ENCODE data around the gene ATG4D. TPM values are rescaled to one million over a fixed set of nuclear protein-coding genes. Genes with fewer than 3 reads are reported as not detected.

ATG4D gene
- total RNA-seq, 3 donors from 2014 or later = 63.0 to 119 (median 93.5) TPM

GRCh38 chr19:10554760-10555609 lies 11.3 kb downstream of the ATG4D start:
- ATAC-seq (no peak), DNase-seq (no peak)
- Histone ChIP-seq H3K36me3 (ENCODE audit: low read depth) (peaks cover 4% of the 10 kb centered on the region), H3K9me3 (no peaks in the 10 kb centered on the region), H3K4me3 (no peak overlapping the region), H3K4me1 (ENCODE audit: low read depth) (peaks cover 18% of the 10 kb centered on the region)
- intact Hi-C loops (cut with DNase I, micrococcal nuclease) = no loop called here
- TF ChIP-seq CTCF (IDR thresholded peaks at IDR 0.05) = no peak

- no peak for DNase-seq
- intact Hi-C loops (cut with DNase I, micrococcal nuclease) = no loop called here
- H3K9me3 ChIP-seq = no peaks in the 10 kb centered on the region
- no peak overlapping the region for H3K4me3 ChIP-seq
- peaks cover 12% of the 10 kb centered on the region for H3K4me1 ChIP-seq (ENCODE audit: low read depth)
- no peaks in the 10 kb centered on the region for H3K36me3 ChIP-seq (ENCODE audit: low read depth)
- ATAC-seq = no peak
- TF ChIP-seq CTCF (IDR thresholded peaks at IDR 0.05) = no peak
Measured at GRCh38 chr19:10555610-10555973, 11.9 kb downstream of the ATG4D start.

DNA sequence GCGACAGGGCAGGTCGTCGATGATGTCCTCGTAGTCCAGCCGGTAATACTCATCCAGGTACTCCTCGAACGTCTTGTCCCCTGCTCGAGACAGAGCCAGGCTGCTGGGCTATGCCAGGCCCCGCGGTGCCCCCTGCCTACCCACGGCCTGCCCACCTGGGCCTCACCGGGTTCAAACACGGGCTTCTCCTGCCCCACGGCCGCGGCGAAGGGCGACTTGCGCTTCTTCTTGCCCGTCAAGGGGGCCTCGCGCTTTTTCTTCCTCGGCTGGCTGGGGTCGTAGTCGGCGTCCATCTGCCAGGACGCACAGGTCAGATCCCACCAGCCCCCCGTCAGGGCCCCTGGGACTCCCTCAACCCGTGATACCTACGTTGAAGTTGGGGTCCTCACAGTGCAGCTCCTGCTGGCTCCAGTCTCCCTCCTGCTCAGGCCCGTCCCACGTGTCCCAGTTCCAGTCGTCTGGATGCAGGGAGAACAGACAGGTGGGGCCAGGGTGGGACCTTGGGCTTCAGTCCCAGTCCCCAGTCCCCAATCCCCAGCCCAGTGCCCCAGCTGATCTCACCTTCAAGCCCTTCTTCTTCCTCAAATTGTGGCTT lies 14.0 kb downstream of the ATG4D start:
- intact Hi-C loops (cut with DNase I, micrococcal nuclease) = no loop called here
- Histone ChIP-seq H3K9me3 (no peaks in the 10 kb centered on the region), H3K36me3 (ENCODE audit: low read depth) (no peaks in the 10 kb centered on the region), H3K4me3 (no peak overlapping the region), H3K4me1 (ENCODE audit: low read depth) (peaks cover 8% of the 10 kb centered on the region)
- ATAC-seq = no peak
- DNase-seq = no peak
- no peak for TF ChIP-seq CTCF (IDR thresholded peaks at IDR 0.05)

GRCh38 chr19:10560154-10560553 lies 16.4 kb downstream of the ATG4D start:
- intact Hi-C loops (cut with DNase I, micrococcal nuclease) = no loop called here
- Histone ChIP-seq H3K36me3 (ENCODE audit: low read depth) (no peaks in the 10 kb centered on the region), H3K4me3 (no peak overlapping the region), H3K9me3 (no peaks in the 10 kb centered on the region), H3K4me1 (ENCODE audit: low read depth) (peaks cover 4% of the 10 kb centered on the region)
- TF ChIP-seq CTCF (IDR thresholded peaks at IDR 0.05) = no peak
- DNase-seq = no peak
- no peak for ATAC-seq

GRCh38 chr19:10562609-10563008 lies 18.9 kb downstream of the ATG4D start:
- H3K9me3 ChIP-seq = no peaks in the 10 kb centered on the region
- H3K36me3 ChIP-seq (ENCODE audit: low read depth) = no peaks in the 10 kb centered on the region
- no peak for TF ChIP-seq CTCF (IDR thresholded peaks at IDR 0.05)
- no peak for ATAC-seq
- H3K4me1 ChIP-seq (ENCODE audit: low read depth) = peaks cover 14% of the 10 kb centered on the region
- intact Hi-C loops (cut with DNase I, micrococcal nuclease) = no loop called here
- H3K4me3 ChIP-seq = no peak overlapping the region
- DNase-seq = no peak

Data from mucosa of descending colon (tissue), 3 donors.